Gastroesophageal sphincter (tissue), 4 donors: ENCODE results near the gene PCED1B. TPM values are rescaled to one million over a fixed set of nuclear protein-coding genes. Genes with fewer than 3 reads are reported as not detected.

Experiments used
- ATAC-seq: fragments of 150-250 bp; one replicate; pipeline ENCODE4 v1.9.1; 2016; ENCODE audit warnings: mild to moderate bottlenecking, moderate library complexity
- H3K27ac ChIP-seq, 4 donors: fragments of 200-600 bp; sonication (generic) in 3 of 4; 1 replicate in 3 of 4; 2 replicates in 1 of 4; pipeline ENCODE4 v1.5.1; 2016 to 2019
- H3K27me3 ChIP-seq: fragments of 200-600 bp; sonication (generic); one replicate; pipeline ENCODE4 v1.5.1; 2019
- H3K36me3 ChIP-seq, 2 donors: fragments of 200-600 bp; sonication (generic); one replicate each; pipeline ENCODE4 v1.5.1; 2019; ENCODE audit warnings: control low read depth in 1 of 2
- H3K4me1 ChIP-seq, 3 donors: fragments of 200-600 bp; sonication (generic); 1 replicate in 2 of 3; 2 replicates in 1 of 3; pipeline ENCODE4 v1.5.1; 2016 to 2019; ENCODE audit warnings: control low read depth in 2 of 3
- H3K4me3 ChIP-seq, 2 donors: fragments of 200-600 bp; sonication (generic); one replicate each; pipeline ENCODE4 v1.5.1; 2019; ENCODE audit warnings: mild to moderate bottlenecking in 1 of 2, moderate library complexity in 1 of 2
- H3K9me3 ChIP-seq, 3 donors: fragments of 200-600 bp; sonication (generic); one replicate each; pipeline ENCODE4 v1.5.1; 2017 to 2019; ENCODE audit warnings: control low read depth in 2 of 3
- EP300 ChIP-seq: sonication (generic); formaldehyde crosslinking; IDR thresholded peaks from one replicate; pipeline ENCODE4 v1.6.1; 2017; ENCODE audit warnings: antibody characterized with exemption, mild to moderate bottlenecking
- POLR2A ChIP-seq, 2 donors: fragments of 450-650 bp; IDR thresholded peaks; one replicate each; pipeline ENCODE4 v1.6.1; 2017; ENCODE audit warnings: antibody characterized with exemption in 2 of 2, mild to moderate bottlenecking in 2 of 2, moderate library complexity in 1 of 2
- POLR2AphosphoS5 ChIP-seq: sonication (generic); formaldehyde crosslinking; IDR thresholded peaks from one replicate; pipeline ENCODE4 v1.6.1; 2017; ENCODE audit warnings: antibody characterized with exemption
- WGBS, 2 donors: methylation state at CpG; one replicate each; pipeline ENCODE4 v1.1.5; 2018; ENCODE audit warnings: low coverage in 1 of 2; 5-methylcytosine and 5-hydroxymethylcytosine counted together
- total RNA-seq, 4 donors: library from RNA; depleted of rRNA; stranded (reverse); fragments of >200 nt; gene quantifications; one replicate each; pipeline ENCODE4 v1.1.0, GENCODE V29; 2016
- TF ChIP-seq, protein P1 (sequence below), 4 experiments: fragments of 200-600 bp in 2 of 4; fragments of 450-650 bp in 2 of 4; sonication (generic) in 1 of 4; IDR thresholded peaks; one replicate each; pipeline ENCODE4 v1.5.1; 2017 to 2019; ENCODE audit warnings: antibody characterized with exemption in 4 of 4, mild to moderate bottlenecking in 2 of 4, moderate library complexity in 2 of 4

The PCED1B gene
- total RNA-seq, 4 donors from 2014 or later = 0.22 to 2.7 (median 1.7) TPM; not detected in 1

DNA sequence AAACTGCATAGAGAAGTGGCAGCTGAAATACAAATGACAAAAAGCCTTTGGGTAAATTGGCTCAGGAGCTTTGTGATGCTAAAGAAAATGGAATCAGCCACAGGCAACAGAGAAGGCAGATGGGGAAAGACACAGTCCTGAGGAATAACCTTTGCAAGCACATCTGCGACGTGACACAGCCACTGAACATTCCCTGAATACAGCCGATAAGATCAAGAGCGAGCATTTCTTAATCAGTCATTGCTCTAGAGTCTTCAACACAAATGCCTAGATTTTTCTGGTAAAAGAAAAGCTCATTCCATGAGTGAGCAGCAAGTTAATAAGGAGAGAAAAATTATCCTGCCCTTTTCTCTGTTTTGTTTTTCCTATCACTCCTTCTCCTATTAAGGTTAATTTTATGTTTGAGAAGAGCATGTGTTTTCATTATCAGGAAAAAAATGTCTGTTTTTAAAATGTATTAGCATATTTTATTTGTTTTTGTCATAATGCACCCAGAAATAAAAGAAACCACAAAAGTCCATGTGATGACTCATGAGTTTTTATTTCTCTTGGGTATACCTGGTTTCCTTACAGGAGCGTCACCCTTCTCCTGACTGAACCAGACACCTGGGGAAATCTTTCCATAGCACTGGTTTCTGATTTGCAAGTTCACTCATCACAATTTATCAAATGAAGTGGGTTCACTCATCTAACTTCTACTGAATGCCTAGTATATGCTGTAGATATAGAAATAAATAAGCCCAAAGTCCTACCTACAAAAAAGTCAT lies 45.4 kb upstream of the PCED1B start:
- Histone ChIP-seq H3K9me3 (no peaks in the 10 kb centered on the region), H3K4me1 (peaks cover 0 to 6% (median 0%) of the 10 kb centered on the region in 3 donors), H3K27ac (no peak overlapping the region), H3K36me3 (no peaks in the 10 kb centered on the region), H3K27me3 (no peaks in the 10 kb centered on the region), H3K4me3 (no peak overlapping the region)
- TF ChIP-seq EP300 (no peak), POLR2AphosphoS5 (no peak), POLR2A (IDR thresholded peaks at IDR 0.05) (no peak)
- TF ChIP-seq, protein P1, sequence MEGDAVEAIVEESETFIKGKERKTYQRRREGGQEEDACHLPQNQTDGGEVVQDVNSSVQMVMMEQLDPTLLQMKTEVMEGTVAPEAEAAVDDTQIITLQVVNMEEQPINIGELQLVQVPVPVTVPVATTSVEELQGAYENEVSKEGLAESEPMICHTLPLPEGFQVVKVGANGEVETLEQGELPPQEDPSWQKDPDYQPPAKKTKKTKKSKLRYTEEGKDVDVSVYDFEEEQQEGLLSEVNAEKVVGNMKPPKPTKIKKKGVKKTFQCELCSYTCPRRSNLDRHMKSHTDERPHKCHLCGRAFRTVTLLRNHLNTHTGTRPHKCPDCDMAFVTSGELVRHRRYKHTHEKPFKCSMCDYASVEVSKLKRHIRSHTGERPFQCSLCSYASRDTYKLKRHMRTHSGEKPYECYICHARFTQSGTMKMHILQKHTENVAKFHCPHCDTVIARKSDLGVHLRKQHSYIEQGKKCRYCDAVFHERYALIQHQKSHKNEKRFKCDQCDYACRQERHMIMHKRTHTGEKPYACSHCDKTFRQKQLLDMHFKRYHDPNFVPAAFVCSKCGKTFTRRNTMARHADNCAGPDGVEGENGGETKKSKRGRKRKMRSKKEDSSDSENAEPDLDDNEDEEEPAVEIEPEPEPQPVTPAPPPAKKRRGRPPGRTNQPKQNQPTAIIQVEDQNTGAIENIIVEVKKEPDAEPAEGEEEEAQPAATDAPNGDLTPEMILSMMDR (IDR thresholded peaks at IDR 0.05) = no peak
- ATAC-seq = no peak
- 81 to 97% methylated on average over 4 to 5 of the region's 5 CpGs for WGBS, 2 donors

DNA sequence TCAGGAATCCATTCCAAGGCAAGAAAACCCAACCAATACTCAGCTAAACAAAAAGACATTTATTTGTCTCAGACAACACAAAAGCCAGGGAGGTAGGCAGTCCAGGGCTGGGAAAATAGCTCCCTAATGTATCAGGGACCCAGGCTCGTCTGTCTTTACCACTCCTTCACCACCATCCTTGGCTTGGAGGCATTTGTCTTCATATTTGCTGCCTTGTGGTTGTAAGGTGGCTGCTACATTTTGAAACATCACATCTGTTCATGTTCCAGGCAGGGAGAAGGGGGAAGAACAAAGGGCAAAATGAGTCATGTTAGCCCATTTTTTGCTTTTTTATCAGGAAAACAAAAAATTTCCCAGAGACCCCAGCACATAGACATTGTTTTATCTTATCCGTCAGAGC lies 44.8 kb upstream of the PCED1B start:
- no peak overlapping the region for H3K4me3 ChIP-seq
- H3K36me3 ChIP-seq = no peaks in the 10 kb centered on the region
- no peaks in the 10 kb centered on the region for H3K9me3 ChIP-seq
- no peak for ATAC-seq
- H3K27ac ChIP-seq = no peak overlapping the region
- H3K4me1 ChIP-seq = peaks cover 0 to 6% (median 0%) of the 10 kb centered on the region in 3 donors
- no peaks in the 10 kb centered on the region for H3K27me3 ChIP-seq
- TF ChIP-seq POLR2A (IDR thresholded peaks at IDR 0.05) = no peak
- no peak for TF ChIP-seq POLR2AphosphoS5
- TF ChIP-seq, protein P1 (IDR thresholded peaks at IDR 0.05) = no peak
- TF ChIP-seq EP300 = no peak
- WGBS, 2 donors = 73% methylated on average over 2 of the region's 2 CpGs

DNA sequence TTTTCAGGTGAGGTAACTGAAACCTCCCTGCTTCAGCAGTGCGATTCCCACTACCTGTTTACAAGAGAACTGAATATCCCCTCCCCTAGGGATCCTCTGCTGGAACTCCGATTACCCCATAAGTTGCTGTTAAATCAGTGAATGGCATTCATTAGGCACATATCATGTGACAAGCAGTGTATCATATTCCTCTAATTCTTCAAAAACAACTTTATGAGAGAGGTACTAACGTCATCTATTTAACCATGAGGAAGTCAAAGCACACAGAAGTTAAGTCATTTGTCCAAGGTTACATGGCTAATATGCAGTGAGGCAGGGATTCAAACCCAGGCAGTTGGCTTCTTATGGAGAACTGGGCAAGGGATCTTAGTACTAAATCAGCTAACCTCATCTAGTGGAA lies 43.9 kb upstream of the PCED1B start:
- H3K4me3 ChIP-seq = no peak overlapping the region
- no peaks in the 10 kb centered on the region for H3K36me3 ChIP-seq
- no peaks in the 10 kb centered on the region for H3K9me3 ChIP-seq
- TF ChIP-seq POLR2AphosphoS5 (no peak), POLR2A (IDR thresholded peaks at IDR 0.05) (no peak), EP300 (no peak)
- TF ChIP-seq, protein P1 (IDR thresholded peaks at IDR 0.05) = no peak
- H3K27ac ChIP-seq = no peak overlapping the region
- ATAC-seq = no peak
- peaks cover 0 to 6% (median 0%) of the 10 kb centered on the region in 3 donors for H3K4me1 ChIP-seq
- H3K27me3 ChIP-seq = no peaks in the 10 kb centered on the region
- 43 to 61% methylated on average over 1 to 2 of the region's 3 CpGs for WGBS, 2 donors

DNA sequence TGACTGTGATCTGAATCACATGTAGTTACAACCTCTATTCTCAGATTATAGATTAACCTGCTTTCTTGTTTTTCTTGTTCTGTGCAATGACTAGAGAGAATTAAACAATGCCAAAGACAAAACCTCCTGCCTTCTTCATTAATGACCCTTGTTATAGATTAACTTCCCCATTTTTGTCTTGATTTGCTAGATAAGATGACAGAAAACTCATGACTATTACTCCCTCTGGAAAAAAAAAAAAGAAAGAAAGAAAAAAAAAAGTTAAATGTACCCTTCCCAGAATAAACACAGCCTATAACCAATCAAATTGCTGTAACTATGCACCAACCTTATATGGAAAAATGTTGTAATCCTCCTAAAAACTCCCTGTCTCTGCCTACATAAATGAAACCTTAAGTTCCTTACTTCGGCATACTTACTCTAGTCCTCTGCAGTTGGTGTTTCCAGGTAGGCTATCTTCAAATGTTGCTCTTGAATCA lies 41.1 kb upstream of the PCED1B start:
- ATAC-seq = no peak
- Histone ChIP-seq H3K9me3 (no peaks in the 10 kb centered on the region), H3K4me3 (no peak overlapping the region), H3K27ac (no peak overlapping the region), H3K4me1 (no peaks in the 10 kb centered on the region), H3K36me3 (no peaks in the 10 kb centered on the region), H3K27me3 (no peaks in the 10 kb centered on the region)
- TF ChIP-seq EP300 = no peak
- no peak for TF ChIP-seq POLR2A (IDR thresholded peaks at IDR 0.05)
- no peak for TF ChIP-seq POLR2AphosphoS5
- TF ChIP-seq, protein P1 (IDR thresholded peaks at IDR 0.05) = no peak
- 80 to 100% methylated on average over 1 of the region's 1 CpG for WGBS, 2 donors

DNA sequence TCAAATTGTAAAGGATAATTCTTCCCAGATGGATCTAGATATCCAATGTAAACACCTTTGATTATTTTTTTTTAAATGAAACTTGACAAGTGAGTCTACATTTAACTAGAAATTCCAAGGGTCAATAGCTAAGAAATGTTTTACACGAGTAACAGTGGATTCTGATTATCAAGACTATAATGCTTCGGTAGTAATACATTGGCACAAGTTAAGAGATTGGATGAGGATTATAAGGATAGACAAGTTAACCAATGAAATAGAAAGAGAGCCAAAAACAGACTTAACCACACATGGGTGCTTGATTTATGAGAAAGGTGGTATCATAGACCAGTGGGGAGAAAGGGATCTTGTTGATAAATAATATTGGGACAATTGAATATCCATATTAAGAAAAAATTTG lies 40.3 kb upstream of the PCED1B start:
- Histone ChIP-seq H3K27ac (no peak overlapping the region), H3K4me1 (no peaks in the 10 kb centered on the region), H3K4me3 (no peak overlapping the region), H3K27me3 (no peaks in the 10 kb centered on the region), H3K36me3 (no peaks in the 10 kb centered on the region), H3K9me3 (no peaks in the 10 kb centered on the region)
- WGBS, 2 donors = 83 to 87% methylated on average over 2 of the region's 2 CpGs
- TF ChIP-seq POLR2A (IDR thresholded peaks at IDR 0.05) (no peak), POLR2AphosphoS5 (no peak), EP300 (no peak)
- TF ChIP-seq, protein P1 (IDR thresholded peaks at IDR 0.05) = no peak
- ATAC-seq = no peak
